ENCODE data around the gene ADGRG6.

The ADGRG6 gene

GRCh38 chr6:142412658-142413057 lies 110.9 kb downstream of the ADGRG6 start:
- FAIRE-seq (no peak), DNase-seq (ENCODE audit: insufficient read length, low spot score) (no peak)
- TF ChIP-seq, protein P1, sequence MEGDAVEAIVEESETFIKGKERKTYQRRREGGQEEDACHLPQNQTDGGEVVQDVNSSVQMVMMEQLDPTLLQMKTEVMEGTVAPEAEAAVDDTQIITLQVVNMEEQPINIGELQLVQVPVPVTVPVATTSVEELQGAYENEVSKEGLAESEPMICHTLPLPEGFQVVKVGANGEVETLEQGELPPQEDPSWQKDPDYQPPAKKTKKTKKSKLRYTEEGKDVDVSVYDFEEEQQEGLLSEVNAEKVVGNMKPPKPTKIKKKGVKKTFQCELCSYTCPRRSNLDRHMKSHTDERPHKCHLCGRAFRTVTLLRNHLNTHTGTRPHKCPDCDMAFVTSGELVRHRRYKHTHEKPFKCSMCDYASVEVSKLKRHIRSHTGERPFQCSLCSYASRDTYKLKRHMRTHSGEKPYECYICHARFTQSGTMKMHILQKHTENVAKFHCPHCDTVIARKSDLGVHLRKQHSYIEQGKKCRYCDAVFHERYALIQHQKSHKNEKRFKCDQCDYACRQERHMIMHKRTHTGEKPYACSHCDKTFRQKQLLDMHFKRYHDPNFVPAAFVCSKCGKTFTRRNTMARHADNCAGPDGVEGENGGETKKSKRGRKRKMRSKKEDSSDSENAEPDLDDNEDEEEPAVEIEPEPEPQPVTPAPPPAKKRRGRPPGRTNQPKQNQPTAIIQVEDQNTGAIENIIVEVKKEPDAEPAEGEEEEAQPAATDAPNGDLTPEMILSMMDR (IDR thresholded peaks at IDR 0.05; ENCODE audit: insufficient read depth, missing control alignments), result no peak

DNA sequence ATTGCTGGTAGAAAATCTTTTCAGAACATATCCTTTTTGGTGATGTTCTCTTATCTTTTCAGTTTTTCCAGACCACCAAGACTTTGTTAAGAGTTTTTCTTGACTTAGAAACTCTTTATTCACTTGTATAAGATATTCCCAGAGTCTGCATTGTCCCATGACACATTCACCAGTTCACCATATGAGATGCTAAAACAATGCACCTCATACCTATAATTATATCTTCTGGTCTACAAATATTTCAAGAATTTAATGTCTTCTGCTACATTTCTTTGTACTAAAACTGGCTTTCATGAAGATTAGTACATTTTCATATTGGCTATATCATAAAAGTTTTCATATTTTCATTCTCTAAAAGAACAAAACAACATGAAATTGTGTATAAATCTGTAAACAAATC lies 111.3 kb downstream of the ADGRG6 start:
- FAIRE-seq, result no peak
- no peak for DNase-seq (ENCODE audit: insufficient read length, low spot score)
- TF ChIP-seq, protein P1 (IDR thresholded peaks at IDR 0.05; ENCODE audit: insufficient read depth, missing control alignments), result no peak

- TF ChIP-seq, protein P1 (IDR thresholded peaks at IDR 0.05; ENCODE audit: insufficient read depth, missing control alignments), result no peak
- DNase-seq (ENCODE audit: insufficient read length, low spot score) (no peak), FAIRE-seq (no peak)
Measured at GRCh38 chr6:142414462-142415250, 112.8 kb downstream of the ADGRG6 start.

GRCh38 chr6:142416179-142416578 lies 114.4 kb downstream of the ADGRG6 start:
- DNase-seq (ENCODE audit: insufficient read length, low spot score) (no peak), FAIRE-seq (no peak)
- TF ChIP-seq, protein P1 (IDR thresholded peaks at IDR 0.05; ENCODE audit: insufficient read depth, missing control alignments), result no peak

- no peak for FAIRE-seq
- TF ChIP-seq, protein P1 (IDR thresholded peaks at IDR 0.05; ENCODE audit: insufficient read depth, missing control alignments), result no peak
- no peak for DNase-seq (ENCODE audit: insufficient read length, low spot score)
Measured at GRCh38 chr6:142416686-142417085, 114.9 kb downstream of the ADGRG6 start.

DNA sequence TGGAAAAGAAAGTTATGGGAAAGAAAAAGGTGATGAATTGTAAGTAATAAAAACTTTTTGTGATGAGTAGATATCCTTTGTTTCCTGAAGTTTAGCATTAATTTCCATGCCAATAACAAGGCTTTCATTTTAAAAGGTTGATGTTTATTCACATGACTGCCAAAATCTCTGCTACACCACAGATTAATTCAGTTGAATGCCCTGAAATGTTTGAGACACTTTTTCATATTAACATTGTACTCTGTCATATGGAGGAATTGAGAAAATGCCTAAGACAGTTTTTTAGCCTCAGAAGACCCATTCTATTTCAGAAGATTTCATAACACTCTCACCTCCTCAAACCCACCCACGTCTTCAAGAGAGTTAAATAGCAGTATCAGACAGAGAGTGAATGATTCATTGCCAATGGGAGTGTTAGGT lies 115.5 kb downstream of the ADGRG6 start:
- DNase-seq (ENCODE audit: insufficient read length, low spot score) (no peak), FAIRE-seq (no peak)
- TF ChIP-seq, protein P1 (IDR thresholded peaks at IDR 0.05; ENCODE audit: insufficient read depth, missing control alignments), result no peak

DNA sequence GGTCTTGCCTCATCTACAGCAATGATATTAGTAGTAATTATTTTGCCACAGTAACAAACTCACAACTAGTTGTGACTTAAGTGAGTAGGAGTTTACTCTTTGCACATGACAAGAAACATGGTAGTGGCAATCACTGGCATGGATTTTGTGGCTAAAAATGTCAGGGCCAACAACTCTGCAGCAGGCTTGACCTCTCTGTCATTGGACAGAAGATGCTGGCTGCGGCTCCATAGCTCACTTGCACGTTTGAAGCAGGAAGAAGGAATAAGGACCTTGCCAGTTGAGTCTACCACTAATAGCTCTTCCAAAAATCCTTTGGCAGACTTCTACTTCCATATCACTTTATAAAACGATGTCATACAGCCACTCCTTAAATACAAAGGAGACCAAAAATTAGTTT lies 117.3 kb downstream of the ADGRG6 start:
- FAIRE-seq (no peak), DNase-seq (ENCODE audit: insufficient read length, low spot score) (no peak)
- TF ChIP-seq, protein P1 (IDR thresholded peaks at IDR 0.05; ENCODE audit: insufficient read depth, missing control alignments), result no peak

Measured in D721Med (cell line).